DOHH2 (cell line): Measurements from ENCODE around the gene PEX11B.
A peak's percentile ranks its signal among the peaks of the same experiment; 100 is the strongest.

Source experiments
- H3F3A ChIP-seq: fragments of 200-600 bp; sonication (generic), shearing (Covaris generic); 2 replicates; pipeline ENCODE4 v1.6.0; 2016; ENCODE audit warnings: antibody characterized with exemption, mild to moderate bottlenecking; ENCODE audit not compliant: control insufficient read depth, insufficient read depth
- H3K27ac ChIP-seq: fragments of 200-600 bp; sonication (generic); 2 replicates; pipeline ENCODE4 v1.5.1; 2014; ENCODE audit warnings: low read depth, mild to moderate bottlenecking, low read length, moderate library complexity
- H3K27me3 ChIP-seq: fragments of 200-600 bp; sonication (generic); 2 replicates; pipeline ENCODE4 v1.6.1; 2014; ENCODE audit warnings: mild to moderate bottlenecking, low read length, mixed read lengths; ENCODE audit not compliant: control insufficient read depth
- H3K36me3 ChIP-seq: fragments of 200-600 bp; sonication (generic); 2 replicates; pipeline ENCODE4 v1.6.1; 2014; ENCODE audit warnings: mild to moderate bottlenecking, low read length, moderate library complexity, mixed read lengths; ENCODE audit not compliant: control insufficient read depth
- H3K4me1 ChIP-seq: fragments of 200-600 bp; sonication (generic); 2 replicates; pipeline ENCODE4 v1.6.1; 2014; ENCODE audit warnings: mild to moderate bottlenecking, low read length, mixed read lengths; ENCODE audit not compliant: control insufficient read depth
- H3K4me2 ChIP-seq: fragments of 200-600 bp; sonication (generic); 2 replicates; pipeline ENCODE4 v1.6.0; 2014; ENCODE audit warnings: mild to moderate bottlenecking, low read length, moderate library complexity
- H3K4me3 ChIP-seq: fragments of 200-600 bp; sonication (generic); 2 replicates; pipeline ENCODE4 v1.5.1; 2014; ENCODE audit warnings: mild to moderate bottlenecking, low read length, mixed read lengths
- H3K79me2 ChIP-seq: fragments of 200-600 bp; sonication (generic); 2 replicates; pipeline ENCODE4 v1.6.1; 2014; ENCODE audit warnings: mild to moderate bottlenecking, low read length, mixed read lengths; ENCODE audit not compliant: control insufficient read depth
- H3K9me2 ChIP-seq: fragments of 200-600 bp; sonication (generic); replicated peaks from 2 replicates; pipeline ENCODE4 v1.6.1; 2014; ENCODE audit warnings: mild to moderate bottlenecking, low read length, mixed read lengths; ENCODE audit not compliant: control insufficient read depth
- H3K9me3 ChIP-seq: fragments of 200-600 bp; sonication (generic); 2 replicates; pipeline ENCODE4 v1.6.1; 2014; ENCODE audit warnings: antibody characterized with exemption, low read length, mixed read lengths; ENCODE audit not compliant: control insufficient read depth, insufficient read depth
- H4K20me1 ChIP-seq: fragments of 200-600 bp; sonication (generic); 2 replicates; pipeline ENCODE4 v1.6.0; 2014; ENCODE audit warnings: low read depth, mild to moderate bottlenecking, antibody characterized with exemption, low read length, moderate library complexity; ENCODE audit not compliant: control insufficient read depth, insufficient read depth
- CTCF ChIP-seq: fragments of 200-600 bp; sonication (generic); IDR thresholded peaks from one replicate; pipeline ENCODE4 v1.5.1; 2014; ENCODE audit warnings: antibody characterized with exemption, mild to moderate bottlenecking, low read depth, low read length; ENCODE audit not compliant: poor library complexity, severe bottlenecking
- EZH2phosphoT487 ChIP-seq: fragments of 200-600 bp; sonication (generic); IDR thresholded peaks from 2 replicates; pipeline ENCODE4 v1.6.1; 2017; ENCODE audit warnings: borderline replicate concordance, mild to moderate bottlenecking, antibody characterized with exemption, low read length, moderate library complexity, mixed read lengths

Gene PEX11B

GRCh38 chr1:145957443-145958319 is 39.2 kb upstream of the PEX11B start, which contains the start of gene LIX1L:
Gene LIX1L (minus strand): TSS chr1:145958017. CDS start chr1:145957927, 90 bp downstream.
- Histone ChIP-seq H3K27ac (peak within 1 kb of the TSS; percentile 51), H4K20me1 (no peaks in the 10 kb centered on the region), H3K4me2 (peak within 1 kb of the TSS; percentile 98), H3K36me3 (peaks cover 21% of the 10 kb centered on the region), H3K79me2 (peaks cover 51% of the 10 kb centered on the region), H3K27me3 (no peaks in the 10 kb centered on the region), H3K4me3 (peak within 1 kb of the TSS; percentile 87), H3K9me3 (no peaks in the 10 kb centered on the region), H3K9me2 (no peaks in the 10 kb centered on the region), H3K4me1 (peaks cover 71% of the 10 kb centered on the region), H3F3A (peaks cover 20% of the 10 kb centered on the region)
- no peak for TF ChIP-seq CTCF
- no peak for TF ChIP-seq EZH2phosphoT487

- TF ChIP-seq EZH2phosphoT487 (no peak), CTCF (no peak)
- peaks cover 21% of the 10 kb centered on the region for H3K36me3 ChIP-seq
- no peaks in the 10 kb centered on the region for H4K20me1 ChIP-seq
- H3K79me2 ChIP-seq: peaks cover 52% of the 10 kb centered on the region
- H3K4me2 ChIP-seq: peak overlapping the region; percentile 98
- peak overlapping the region; percentile 87 for H3K4me3 ChIP-seq
- H3F3A ChIP-seq: peaks cover 20% of the 10 kb centered on the region
- no peaks in the 10 kb centered on the region for H3K9me3 ChIP-seq
- H3K27ac ChIP-seq: peak overlapping the region; percentile 51
- no peaks in the 10 kb centered on the region for H3K9me2 ChIP-seq
- no peaks in the 10 kb centered on the region for H3K27me3 ChIP-seq
- peaks cover 66% of the 10 kb centered on the region for H3K4me1 ChIP-seq
These were observed 38.4 kb upstream of the PEX11B start for GRCh38 chr1:145956781-145957442.

DNA sequence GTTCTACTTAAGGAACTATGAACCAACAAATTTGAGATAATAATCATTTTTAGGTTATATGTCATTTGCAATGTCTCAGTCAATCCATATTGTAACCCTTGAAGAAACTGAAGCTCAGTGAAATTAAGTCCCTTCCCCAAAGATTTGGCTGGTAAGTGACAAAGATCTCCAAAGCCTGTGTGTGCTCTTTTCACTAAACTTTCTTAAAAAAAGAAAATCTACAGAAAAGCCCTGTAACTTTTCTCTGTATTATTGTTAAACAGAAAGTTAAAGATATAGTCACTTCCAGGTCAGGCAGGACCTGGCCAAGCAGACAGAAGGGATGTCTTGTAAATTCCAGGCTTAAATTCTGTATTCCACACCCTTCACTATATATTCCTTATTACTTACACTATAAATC is 37.8 kb upstream of the PEX11B start:
- Histone ChIP-seq H4K20me1 (no peaks in the 10 kb centered on the region), H3K9me3 (no peaks in the 10 kb centered on the region), H3K4me3 (peak overlapping the region; percentile 87), H3K4me1 (peaks cover 60% of the 10 kb centered on the region), H3K9me2 (no peaks in the 10 kb centered on the region), H3K36me3 (peaks cover 21% of the 10 kb centered on the region), H3K4me2 (peak overlapping the region; percentile 98), H3K27ac (no peak overlapping the region), H3F3A (peaks cover 20% of the 10 kb centered on the region), H3K79me2 (peaks cover 56% of the 10 kb centered on the region), H3K27me3 (no peaks in the 10 kb centered on the region)
- TF ChIP-seq CTCF (no peak), EZH2phosphoT487 (no peak)
